Common myeloid progenitor, CD34-positive (primary cell): ENCODE results near the gene RAB11FIP3.

Experiments
- CTCF ChIA-PET: fragments of 350-600 bp; sonication (Branson Sonifier 250); formaldehyde crosslinking; loops from one replicate; lab custom pipeline; 2021; ENCODE audit warnings: antibody characterized with exemption; lab: Charles Lee
- POLR2A ChIA-PET: fragments of 350-600 bp; sonication (Branson Sonifier 250); formaldehyde crosslinking; loops from one replicate; lab custom pipeline; 2021; ENCODE audit warnings: antibody characterized with exemption; lab: Charles Lee
- DNase-seq, 3 donors: peaks; one replicate each; pipeline versions ENCODE4 v3.0.0 to v3.0.0-alpha.2; 2013
- H3K27ac ChIP-seq, 2 experiments: 1 replicate in 1 of 2; 2 replicates in 1 of 2; pipeline ENCODE4 v1.7.0; 2013; ENCODE audit warnings: inconsistent platforms in 2 of 2, low read length in 2 of 2, mild to moderate bottlenecking in 2 of 2, low read depth in 1 of 2, moderate library complexity in 1 of 2; ENCODE audit not compliant: severe bottlenecking in 2 of 2, insufficient read depth in 1 of 2, poor library complexity in 1 of 2
- H3K27me3 ChIP-seq, 5 experiments: replicated peaks in 2 of 5; 1 replicate in 3 of 5; 2 replicates in 2 of 5; pipeline versions ENCODE4 v1.6.1 to v1.7.0; 2013; ENCODE audit warnings: low read length in 4 of 5, mild to moderate bottlenecking in 2 of 5, moderate library complexity in 2 of 5, inconsistent platforms in 1 of 5; ENCODE audit not compliant: insufficient read depth in 5 of 5, control insufficient read depth in 4 of 5
- H3K36me3 ChIP-seq, 4 experiments: 1 replicate in 2 of 4; 2 replicates in 2 of 4; pipeline versions ENCODE4 v1.6.1 to v1.7.0; 2013; ENCODE audit warnings: low read length in 3 of 4, control low read depth in 1 of 4, mild to moderate bottlenecking in 1 of 4; ENCODE audit not compliant: control insufficient read depth in 4 of 4, insufficient read depth in 4 of 4
- H3K4me1 ChIP-seq, 4 experiments: 1 replicate in 3 of 4; 2 replicates in 1 of 4; pipeline versions ENCODE4 v1.6.1 to v1.7.1; 2013; ENCODE audit warnings: low read length in 3 of 4, mild to moderate bottlenecking in 3 of 4, control low read depth in 1 of 4, inconsistent platforms in 1 of 4, moderate library complexity in 1 of 4; ENCODE audit not compliant: control insufficient read depth in 4 of 4, insufficient read depth in 4 of 4; ENCODE audit errors: control extremely low read depth in 1 of 4
- H3K4me3 ChIP-seq, 7 experiments: 1 replicate in 4 of 7; 2 replicates in 3 of 7; pipeline versions ENCODE4 v1.5.1 to v1.7.0; 2013; ENCODE audit warnings: mild to moderate bottlenecking in 7 of 7, low read length in 6 of 7, moderate library complexity in 6 of 7, inconsistent platforms in 2 of 7, low read depth in 2 of 7, control low read depth in 1 of 7; ENCODE audit not compliant: insufficient read depth in 4 of 7, control insufficient read depth in 1 of 7; ENCODE audit errors: extremely low read depth in 1 of 7
- H3K9me3 ChIP-seq, 5 experiments: 1 replicate in 4 of 5; 2 replicates in 1 of 5; pipeline versions ENCODE4 v1.6.1 to v1.7.1; 2013; ENCODE audit warnings: low read length in 4 of 5, mild to moderate bottlenecking in 2 of 5, inconsistent platforms in 1 of 5, low read depth in 1 of 5, moderate library complexity in 1 of 5; ENCODE audit not compliant: control insufficient read depth in 4 of 5, insufficient read depth in 2 of 5; ENCODE audit errors: control extremely low read depth in 1 of 5
- WGBS: methylation state at CpG from one replicate; pipeline ENCODE4 v1.1.5; 2013; ENCODE audit not compliant: insufficient coverage; 5-methylcytosine and 5-hydroxymethylcytosine counted together

RAB11FIP3 gene

DNA sequence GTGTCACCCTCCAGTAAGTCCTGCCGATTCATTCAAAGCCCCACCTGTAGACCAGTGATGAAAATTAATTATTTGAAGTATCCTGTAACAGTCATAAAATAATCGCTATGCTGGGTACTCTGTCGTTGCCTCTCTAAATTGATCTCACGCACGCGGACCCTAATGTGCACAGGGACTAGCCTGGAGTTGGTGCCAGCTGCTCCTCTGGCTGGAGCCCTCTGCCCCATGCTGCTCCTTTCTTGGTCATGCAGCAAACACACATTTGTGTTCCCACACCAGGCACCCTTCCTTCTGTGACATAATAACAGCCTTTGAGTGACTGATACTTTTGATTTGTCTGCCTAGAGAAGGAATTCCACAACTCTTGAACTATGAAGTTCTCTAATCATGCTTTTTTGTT lies 16.0 kb downstream of the RAB11FIP3 start:
- H3K27me3 ChIP-seq: no peaks in the 10 kb centered on the region
- no peaks in the 10 kb centered on the region for H3K4me1 ChIP-seq
- WGBS: 98% methylated on average over 6 of the region's 6 CpGs
- no peak overlapping the region for H3K27ac ChIP-seq
- ChIA-PET POLR2A (no interaction called here), CTCF (no interaction called here)
- DNase-seq: no peak
- H3K4me3 ChIP-seq: no peak overlapping the region
- no peaks in the 10 kb centered on the region for H3K9me3 ChIP-seq
- peaks cover 0 to 7% (median 1%) of the 10 kb centered on the region in 4 experiments for H3K36me3 ChIP-seq

DNA sequence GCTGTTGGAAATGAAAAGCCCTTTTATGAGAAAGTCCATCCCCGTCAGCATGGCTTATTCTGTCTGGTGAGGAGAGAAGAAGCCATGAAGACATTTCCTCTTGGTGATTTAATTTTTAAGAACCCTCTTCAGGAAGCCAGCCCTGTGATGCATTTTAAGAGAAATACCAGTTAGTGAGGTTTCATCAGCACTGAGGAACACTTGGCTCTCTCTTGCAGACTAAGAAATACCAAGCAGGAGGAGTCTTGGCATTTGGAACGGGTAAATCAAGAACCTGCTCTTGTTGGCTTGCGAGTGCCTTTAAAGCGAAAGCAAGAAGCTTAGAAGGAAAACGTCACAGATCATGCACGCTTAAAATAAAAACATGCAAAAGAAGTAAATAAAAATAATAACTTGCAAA lies 17.5 kb downstream of the RAB11FIP3 start:
- ChIA-PET CTCF (interaction anchor here (0.7 kb wide), 1 partner anchor 134 kb away, joined by 4 read pairs; no protein-coding TSS in a partner anchor), POLR2A (no interaction called here)
- H3K36me3 ChIP-seq: peaks cover 0 to 7% (median 1%) of the 10 kb centered on the region in 4 experiments
- no peaks in the 10 kb centered on the region for H3K9me3 ChIP-seq
- no peak for DNase-seq
- H3K27me3 ChIP-seq: no peaks in the 10 kb centered on the region
- H3K4me3 ChIP-seq: no peak overlapping the region
- no peaks in the 10 kb centered on the region for H3K4me1 ChIP-seq
- WGBS: 83% methylated on average over 1 of the region's 6 CpGs
- H3K27ac ChIP-seq: no peak overlapping the region

DNA sequence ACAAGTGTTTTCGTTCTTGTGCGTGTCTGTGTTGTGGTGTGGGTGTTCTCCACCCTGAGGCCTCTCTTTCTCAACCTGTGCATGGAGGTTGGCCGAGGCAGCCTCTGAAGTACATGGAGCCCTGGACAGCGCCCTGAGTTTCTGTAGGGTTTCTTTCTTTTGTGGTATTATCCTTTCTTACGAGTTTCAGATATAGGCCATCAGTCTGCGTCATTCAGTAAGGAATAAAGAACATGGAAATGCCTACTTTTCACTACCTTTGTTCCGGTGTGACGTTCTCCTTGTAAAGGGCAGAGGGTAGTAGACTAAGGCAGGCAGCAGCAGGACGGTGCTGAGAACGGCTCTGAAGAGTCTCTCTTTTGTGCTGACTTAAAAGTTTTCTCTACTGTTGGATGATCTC lies 18.6 kb downstream of the RAB11FIP3 start:
- no peaks in the 10 kb centered on the region for H3K9me3 ChIP-seq
- POLR2A ChIA-PET: no interaction called here
- no peaks in the 10 kb centered on the region for H3K4me1 ChIP-seq
- WGBS: 99% methylated on average over 10 of the region's 10 CpGs
- DNase-seq: no peak
- no peak overlapping the region for H3K27ac ChIP-seq
- no peaks in the 10 kb centered on the region for H3K27me3 ChIP-seq
- H3K36me3 ChIP-seq: peaks cover 0 to 7% (median 1%) of the 10 kb centered on the region in 4 experiments
- CTCF ChIA-PET: interaction anchor here (0.9 kb wide), 1 partner anchor 44 kb away, joined by 3 read pairs; no protein-coding TSS in a partner anchor
- no peak overlapping the region for H3K4me3 ChIP-seq

DNA sequence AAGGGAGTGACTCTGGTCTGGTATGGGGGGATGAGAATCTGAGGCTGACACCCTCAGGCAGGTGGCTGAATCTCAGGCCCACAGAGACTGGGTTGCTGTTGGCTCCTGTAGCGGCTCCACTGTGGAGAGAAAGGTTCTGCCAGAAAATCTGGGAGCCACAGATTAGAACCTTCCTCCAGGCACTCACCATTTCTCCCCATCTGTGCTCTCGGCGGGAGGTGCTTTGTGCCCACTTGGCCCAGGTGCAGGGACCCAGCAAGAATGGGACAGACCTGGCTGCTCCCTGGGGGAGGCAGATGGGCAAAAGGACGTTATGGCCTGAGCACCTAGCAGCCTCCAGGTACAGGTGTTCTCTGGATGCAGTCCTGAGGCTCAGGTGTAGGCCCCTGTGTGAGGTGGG lies 20.1 kb downstream of the RAB11FIP3 start:
- POLR2A ChIA-PET: no interaction called here

DNA sequence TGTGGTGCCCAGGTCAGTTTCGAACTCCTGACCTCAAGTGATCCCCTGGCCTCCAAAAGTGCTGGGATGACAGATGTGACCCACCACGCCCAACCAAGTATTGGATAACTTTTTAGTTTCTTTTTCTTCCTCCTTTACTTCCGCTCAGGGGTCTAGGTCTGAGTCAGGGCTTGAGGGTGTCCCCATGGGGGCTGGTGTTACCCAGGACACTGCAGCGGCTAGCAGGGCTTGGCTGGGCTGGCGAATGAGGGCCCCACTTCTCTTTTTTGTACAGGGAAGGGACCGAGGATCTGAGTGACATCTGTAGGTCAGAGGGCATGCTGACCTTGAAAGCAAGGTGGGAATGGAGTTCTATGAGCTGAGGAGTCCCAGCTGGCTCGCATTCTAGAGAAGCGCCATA lies 24.9 kb downstream of the RAB11FIP3 start:
- WGBS: 90% methylated on average over 4 of the region's 8 CpGs
- ChIA-PET CTCF (interaction anchor here (0.6 to 1.2 kb wide), 2 partner anchors 14 to 40 kb away, joined by 3 read pairs; no protein-coding TSS in a partner anchor), POLR2A (no interaction called here)
- H3K4me3 ChIP-seq: no peak overlapping the region
- no peaks in the 10 kb centered on the region for H3K36me3 ChIP-seq
- no peak overlapping the region for H3K27ac ChIP-seq
- no peak for DNase-seq
- H3K9me3 ChIP-seq: no peaks in the 10 kb centered on the region
- H3K4me1 ChIP-seq: no peaks in the 10 kb centered on the region
- H3K27me3 ChIP-seq: no peaks in the 10 kb centered on the region

More for the DNA sequence above, 20.1 kb downstream of the RAB11FIP3 start:
- no peaks in the 10 kb centered on the region for H3K27me3 ChIP-seq
- H3K9me3 ChIP-seq: no peaks in the 10 kb centered on the region
- no peak overlapping the region for H3K27ac ChIP-seq
- no peaks in the 10 kb centered on the region for H3K4me1 ChIP-seq
- 92% methylated on average over 4 of the region's 4 CpGs for WGBS
- CTCF ChIA-PET: no interaction called here
- H3K36me3 ChIP-seq: peaks cover 0 to 3% (median 1%) of the 10 kb centered on the region in 4 experiments
- H3K4me3 ChIP-seq: no peak overlapping the region
- DNase-seq: no peak

DNA sequence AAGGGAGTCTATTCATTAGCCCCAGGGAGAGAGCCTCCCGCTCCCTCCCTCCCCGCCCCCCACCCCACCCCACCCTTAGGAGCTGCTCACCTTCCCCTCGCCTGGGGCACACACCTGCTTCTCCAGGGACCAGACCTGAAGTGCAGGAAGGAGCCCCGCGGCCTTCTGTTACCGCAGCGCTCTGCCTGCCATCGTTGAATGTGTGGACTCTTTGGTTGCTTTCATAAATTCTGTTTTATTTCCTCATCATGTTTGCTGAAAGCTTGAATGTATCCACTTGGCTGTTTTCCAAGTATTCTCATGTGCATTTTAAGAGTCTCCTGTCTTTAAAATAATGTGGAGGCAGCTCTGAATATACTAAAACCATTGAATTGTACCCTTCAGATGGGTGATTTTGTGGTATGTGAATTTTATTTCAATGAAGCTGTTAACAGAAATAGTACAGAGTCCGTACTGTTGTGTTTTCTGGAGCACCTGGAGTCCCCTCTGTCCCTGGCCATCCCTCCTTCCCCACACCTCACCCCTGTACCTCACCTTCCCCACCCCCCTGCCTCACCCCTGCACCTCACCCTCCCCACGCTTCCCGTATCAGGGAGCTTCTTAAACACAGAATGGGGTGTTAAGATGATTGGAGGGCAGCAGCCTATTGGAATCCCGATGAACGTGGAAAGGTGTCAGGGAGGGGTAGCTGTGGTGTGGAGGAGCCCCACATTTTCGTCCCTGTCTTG lies 25.5 kb downstream of the RAB11FIP3 start:
- CTCF ChIA-PET: interaction anchor here (0.6 to 1.2 kb wide), 3 partner anchors 14 to 40 kb away, joined by 3 read pairs; no protein-coding TSS in a partner anchor

DNA sequence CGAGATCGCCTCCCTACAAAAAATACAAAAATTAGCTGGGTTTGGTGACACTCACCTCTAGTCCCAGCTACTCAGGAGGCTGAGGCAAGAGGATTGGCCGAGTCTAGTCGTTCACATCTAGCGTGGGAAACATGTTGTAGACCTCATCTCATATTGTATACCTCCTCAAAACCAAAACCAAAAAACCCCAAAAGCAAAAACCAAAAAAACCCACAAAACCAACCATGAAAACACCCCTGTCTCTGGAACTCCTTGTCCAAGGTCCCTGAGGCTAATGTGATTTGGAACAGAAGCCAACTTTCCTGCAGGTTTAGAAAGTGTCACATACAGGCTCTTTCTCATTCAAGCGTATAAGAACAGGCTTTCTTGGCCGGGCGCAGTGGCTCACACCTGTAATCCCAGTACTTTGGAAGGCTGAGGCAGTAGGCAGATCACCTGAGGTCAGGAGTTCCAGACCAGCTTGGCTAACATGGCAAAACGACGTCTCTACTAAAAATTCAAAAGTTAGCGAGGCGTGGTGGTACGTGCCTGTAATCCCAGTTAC lies 29.0 kb downstream of the RAB11FIP3 start:
- DNase-seq: no peak
- ChIA-PET CTCF (no interaction called here), POLR2A (no interaction called here)
- no peak overlapping the region for H3K27ac ChIP-seq
- H3K4me1 ChIP-seq: peaks cover 0 to 8% (median under 1%) of the 10 kb centered on the region in 4 experiments
- no peaks in the 10 kb centered on the region for H3K27me3 ChIP-seq
- H3K9me3 ChIP-seq: no peaks in the 10 kb centered on the region
- H3K36me3 ChIP-seq: peaks cover 0 to 2% (median 0%) of the 10 kb centered on the region in 4 experiments
- 86% methylated on average over 10 of the region's 13 CpGs for WGBS
- H3K4me3 ChIP-seq: no peak overlapping the region

More for the DNA sequence above, 25.5 kb downstream of the RAB11FIP3 start:
- DNase-seq: peak in 1 of 3 donors; percentile 15
- H3K4me1 ChIP-seq: no peaks in the 10 kb centered on the region
- POLR2A ChIA-PET: interaction anchor here (0.7 kb wide), 1 partner anchor 144 kb away, joined by 4 read pairs; no protein-coding TSS in a partner anchor
- no peaks in the 10 kb centered on the region for H3K36me3 ChIP-seq
- H3K27me3 ChIP-seq: no peaks in the 10 kb centered on the region
- H3K27ac ChIP-seq: no peak overlapping the region
- 80% methylated on average over 5 of the region's 14 CpGs for WGBS
- H3K4me3 ChIP-seq: no peak overlapping the region
- H3K9me3 ChIP-seq: no peaks in the 10 kb centered on the region
